ENCODE results near the gene SUPT7L.
"Not testable (repeated sequence)": the region's sequence is repeated elsewhere in the genome, so short reads cannot be mapped to it uniquely, and the experiment has no call there.

The SUPT7L gene

DNA sequence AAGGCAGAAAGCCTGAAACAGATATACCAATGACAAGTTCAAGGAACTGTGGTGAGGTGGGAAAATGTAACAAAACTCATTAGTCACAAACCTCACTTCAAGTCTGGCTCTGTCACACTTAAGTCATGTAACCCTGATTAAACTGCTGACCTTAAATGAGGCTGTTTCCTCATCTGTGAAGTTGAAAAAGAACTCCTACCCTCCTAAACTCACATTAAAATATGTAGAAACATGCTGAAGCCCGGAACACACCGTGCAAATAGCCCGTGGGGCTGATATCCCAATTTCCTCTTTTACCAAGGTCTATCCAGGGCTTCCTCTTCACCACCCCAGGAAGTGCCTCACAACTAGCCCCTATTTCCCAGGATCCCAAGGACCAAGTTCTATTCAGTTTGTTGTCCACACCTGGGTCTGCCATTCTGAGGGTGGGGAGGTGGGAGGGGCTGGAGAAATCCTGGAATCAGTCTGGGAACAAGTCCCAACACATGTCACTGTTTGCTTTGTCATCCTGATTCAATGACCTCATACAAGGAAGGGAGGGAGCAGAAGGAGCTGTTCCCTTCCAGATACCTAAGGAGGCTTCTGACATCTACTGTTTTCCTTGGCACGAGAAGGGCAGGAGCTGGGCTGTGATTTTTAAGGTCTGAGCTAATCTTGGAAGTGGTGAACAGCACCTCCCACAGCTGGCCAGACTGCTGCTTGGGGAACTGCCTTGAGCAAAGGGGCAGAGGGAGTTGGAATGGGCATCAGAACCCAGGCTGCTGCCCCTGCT is 42.6 kb upstream of the SUPT7L start:
- Histone ChIP-seq H3K9ac (ENCODE audit: low read length in 2 of 2) (peak overlapping the region in 1 of 2 donors; percentile 29), H3K27ac (ENCODE audit: low read length) (peak overlapping the region; percentile 71), H3K9me3 (ENCODE audit: control insufficient read depth in 2 of 2, low read length in 2 of 2) (no peaks in the 10 kb centered on the region), H3K4me1 (ENCODE audit: control insufficient read depth, insufficient read depth, low read length) (peaks cover 14% of the 10 kb centered on the region), H3K27me3 (ENCODE audit: control insufficient read depth in 1 of 2, insufficient read depth in 2 of 2, low read length in 2 of 2) (no peaks in the 10 kb centered on the region), H3K36me3 (ENCODE audit: control insufficient read depth in 2 of 2, insufficient read depth in 2 of 2, low read length in 2 of 2) (peaks cover 0 to 2% of the 10 kb centered on the region in 2 donors), H3K4me3 (ENCODE audit: low read length in 2 of 2) (no peak overlapping the region)

DNA sequence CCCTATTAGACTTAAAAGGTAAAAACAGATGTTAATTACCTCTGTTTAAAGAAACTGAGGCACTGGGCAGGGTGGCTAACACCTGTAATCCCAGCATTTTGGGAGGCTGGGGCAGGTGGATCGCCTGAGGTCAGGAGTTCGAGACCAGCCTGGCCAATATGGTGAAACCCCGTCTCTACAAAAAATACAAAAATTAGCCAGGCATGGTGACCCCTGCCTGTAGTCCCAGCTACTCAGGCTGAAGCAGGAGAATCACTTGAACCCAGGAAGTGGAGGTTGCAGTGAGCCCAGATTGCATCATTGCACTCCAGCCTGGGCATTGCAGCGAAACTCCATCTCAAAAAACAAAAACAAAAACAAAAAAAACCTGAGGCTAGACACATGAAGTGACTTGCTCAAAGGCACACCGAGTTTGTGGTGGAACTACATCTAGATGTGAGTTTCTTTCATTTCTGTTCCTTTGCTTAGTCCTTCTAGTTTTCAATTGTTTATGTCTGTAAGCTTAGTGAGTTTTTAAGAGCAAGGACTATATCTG is 41.0 kb upstream of the SUPT7L start:
- Histone ChIP-seq H3K4me1 (ENCODE audit: control insufficient read depth, insufficient read depth, low read length) (peaks cover 14% of the 10 kb centered on the region), H3K36me3 (ENCODE audit: control insufficient read depth in 2 of 2, insufficient read depth in 2 of 2, low read length in 2 of 2) (peaks cover 0 to 2% of the 10 kb centered on the region in 2 donors), H3K9me3 (ENCODE audit: control insufficient read depth in 2 of 2, low read length in 2 of 2) (no peaks in the 10 kb centered on the region), H3K9ac (ENCODE audit: low read length in 2 of 2) (no peak overlapping the region), H3K27me3 (ENCODE audit: control insufficient read depth in 1 of 2, insufficient read depth in 2 of 2, low read length in 2 of 2) (no peaks in the 10 kb centered on the region), H3K4me3 (ENCODE audit: low read length in 2 of 2) (no peak overlapping the region), H3K27ac (ENCODE audit: low read length) (no peak overlapping the region)

DNA sequence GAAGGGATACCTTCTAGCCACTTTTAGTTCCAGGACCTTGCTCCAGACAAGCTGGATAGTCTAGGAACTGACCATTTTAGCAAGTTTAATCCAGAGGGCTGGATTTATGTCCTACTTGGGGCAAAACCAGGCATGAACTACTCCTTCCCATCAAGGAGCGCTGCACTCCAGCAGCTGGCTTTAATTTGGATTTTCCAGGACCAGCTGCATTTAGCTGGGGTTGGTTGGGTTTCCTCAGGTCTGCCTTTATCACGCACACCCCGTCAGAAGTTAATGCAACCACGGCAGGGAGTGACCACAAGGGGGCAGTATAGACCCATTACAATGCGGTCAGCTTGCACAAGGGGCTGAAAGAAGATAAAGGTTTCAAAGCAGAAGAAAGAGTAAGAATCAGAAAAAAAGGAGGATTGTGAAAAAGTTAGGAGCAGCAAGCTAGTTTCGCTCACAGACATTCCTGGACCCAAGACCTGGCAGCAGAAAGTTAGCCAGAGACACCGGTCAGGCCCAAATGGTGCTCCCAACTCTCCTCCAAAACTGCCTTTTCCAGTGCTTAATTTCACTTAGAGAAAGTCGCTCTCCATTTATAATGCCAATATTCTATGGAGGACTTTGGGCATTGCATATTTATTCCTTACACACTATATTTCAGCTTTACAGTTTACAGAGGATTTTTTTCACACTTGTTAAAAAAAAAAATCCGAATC is 40.4 kb upstream of the SUPT7L start:
- H3K4me1 ChIP-seq (ENCODE audit: control insufficient read depth, insufficient read depth, low read length): peaks cover 14% of the 10 kb centered on the region
- peaks cover 0 to 2% of the 10 kb centered on the region in 2 donors for H3K36me3 ChIP-seq (ENCODE audit: control insufficient read depth in 2 of 2, insufficient read depth in 2 of 2, low read length in 2 of 2)
- no peaks in the 10 kb centered on the region for H3K9me3 ChIP-seq (ENCODE audit: control insufficient read depth in 2 of 2, low read length in 2 of 2)
- no peak overlapping the region for H3K4me3 ChIP-seq (ENCODE audit: low read length in 2 of 2)
- no peak overlapping the region for H3K27ac ChIP-seq (ENCODE audit: low read length)
- no peak overlapping the region for H3K9ac ChIP-seq (ENCODE audit: low read length in 2 of 2)
- H3K27me3 ChIP-seq (ENCODE audit: control insufficient read depth in 1 of 2, insufficient read depth in 2 of 2, low read length in 2 of 2): no peaks in the 10 kb centered on the region

DNA sequence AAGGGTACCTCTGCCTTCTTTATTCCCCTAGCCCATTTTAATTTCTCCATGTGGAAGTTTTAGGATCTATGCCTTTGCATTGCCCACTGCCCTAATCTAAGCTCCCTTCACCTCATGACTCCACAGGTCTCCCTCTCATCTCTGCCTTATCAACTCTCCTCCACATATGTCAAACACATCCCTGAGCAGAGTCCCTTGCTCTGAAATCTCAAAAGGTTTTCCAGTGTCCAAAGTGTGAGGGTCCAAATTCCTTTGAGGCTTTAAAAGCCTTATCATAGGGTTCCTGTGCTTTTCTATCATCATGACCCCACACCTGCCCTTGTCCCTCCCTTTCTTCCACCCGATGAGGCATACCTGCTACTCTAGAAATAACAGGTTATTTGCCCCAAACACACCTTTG is 38.9 kb upstream of the SUPT7L start:
- peaks cover 11% of the 10 kb centered on the region for H3K4me1 ChIP-seq (ENCODE audit: control insufficient read depth, insufficient read depth, low read length)
- H3K27me3 ChIP-seq (ENCODE audit: control insufficient read depth in 1 of 2, insufficient read depth in 2 of 2, low read length in 2 of 2): no peaks in the 10 kb centered on the region
- no peak overlapping the region for H3K27ac ChIP-seq (ENCODE audit: low read length)
- H3K9me3 ChIP-seq (ENCODE audit: control insufficient read depth in 2 of 2, low read length in 2 of 2): no peaks in the 10 kb centered on the region
- peaks cover 0 to 2% of the 10 kb centered on the region in 2 donors for H3K36me3 ChIP-seq (ENCODE audit: control insufficient read depth in 2 of 2, insufficient read depth in 2 of 2, low read length in 2 of 2)
- no peak overlapping the region for H3K9ac ChIP-seq (ENCODE audit: low read length in 2 of 2)
- no peak overlapping the region for H3K4me3 ChIP-seq (ENCODE audit: low read length in 2 of 2)

DNA sequence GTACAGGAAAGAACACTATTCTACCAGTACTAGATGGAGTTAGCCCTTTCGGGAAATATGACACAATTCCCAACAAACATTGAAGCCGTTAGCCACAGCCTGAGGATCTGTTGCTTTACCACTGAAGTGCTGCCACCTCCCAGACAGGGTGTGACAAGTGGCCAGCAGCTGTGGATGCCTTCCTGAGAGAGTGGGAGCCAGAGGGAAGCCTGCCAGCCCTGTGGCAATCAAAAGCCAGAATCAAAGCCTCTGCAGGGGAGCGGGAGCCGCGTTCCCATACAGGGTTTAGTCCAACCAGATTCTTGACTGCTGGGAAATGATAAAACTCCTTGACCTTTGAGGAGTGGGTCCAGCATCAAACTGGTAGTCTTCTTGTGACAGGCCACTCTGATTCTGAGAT is 38.3 kb upstream of the SUPT7L start:
- Histone ChIP-seq H3K4me1 (ENCODE audit: control insufficient read depth, insufficient read depth, low read length) (peaks cover 11% of the 10 kb centered on the region), H3K36me3 (ENCODE audit: control insufficient read depth in 2 of 2, insufficient read depth in 2 of 2, low read length in 2 of 2) (peaks cover 0 to 2% of the 10 kb centered on the region in 2 donors), H3K4me3 (ENCODE audit: low read length in 2 of 2) (no peak overlapping the region), H3K27me3 (ENCODE audit: control insufficient read depth in 1 of 2, insufficient read depth in 2 of 2, low read length in 2 of 2) (no peaks in the 10 kb centered on the region), H3K9ac (ENCODE audit: low read length in 2 of 2) (no peak overlapping the region), H3K9me3 (ENCODE audit: control insufficient read depth in 2 of 2, low read length in 2 of 2) (no peaks in the 10 kb centered on the region), H3K27ac (ENCODE audit: low read length) (no peak overlapping the region)

DNA sequence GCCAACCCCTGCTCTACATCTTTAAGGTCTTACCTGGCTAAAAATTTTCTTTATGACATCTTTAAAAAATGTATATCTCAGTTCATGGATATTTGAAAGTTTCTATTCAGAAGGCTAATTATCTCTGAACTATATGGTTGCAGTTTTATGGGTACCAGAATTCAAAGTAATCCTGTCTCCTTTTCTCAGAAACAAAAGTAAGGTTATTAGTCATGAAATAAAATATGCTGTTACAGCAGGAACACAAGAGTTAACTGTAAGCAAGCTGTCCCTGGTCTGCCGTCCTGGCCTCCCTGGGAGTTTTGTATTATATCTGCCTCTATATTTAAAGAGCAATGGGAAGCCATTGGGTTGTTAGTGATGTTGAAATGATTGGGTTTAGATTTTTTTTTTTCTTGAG is 34.2 kb upstream of the SUPT7L start:
- H3K27ac ChIP-seq (ENCODE audit: low read length): no peak overlapping the region
- no peak overlapping the region for H3K9ac ChIP-seq (ENCODE audit: low read length in 2 of 2)
- no peaks in the 10 kb centered on the region for H3K27me3 ChIP-seq (ENCODE audit: control insufficient read depth in 1 of 2, insufficient read depth in 2 of 2, low read length in 2 of 2)
- no peaks in the 10 kb centered on the region for H3K9me3 ChIP-seq (ENCODE audit: control insufficient read depth in 2 of 2, low read length in 2 of 2)
- H3K36me3 ChIP-seq (ENCODE audit: control insufficient read depth in 2 of 2, insufficient read depth in 2 of 2, low read length in 2 of 2): peaks cover 5 to 10% of the 10 kb centered on the region in 2 donors
- no peak overlapping the region for H3K4me3 ChIP-seq (ENCODE audit: low read length in 2 of 2)
- no peaks in the 10 kb centered on the region for H3K4me1 ChIP-seq (ENCODE audit: control insufficient read depth, insufficient read depth, low read length)

DNA sequence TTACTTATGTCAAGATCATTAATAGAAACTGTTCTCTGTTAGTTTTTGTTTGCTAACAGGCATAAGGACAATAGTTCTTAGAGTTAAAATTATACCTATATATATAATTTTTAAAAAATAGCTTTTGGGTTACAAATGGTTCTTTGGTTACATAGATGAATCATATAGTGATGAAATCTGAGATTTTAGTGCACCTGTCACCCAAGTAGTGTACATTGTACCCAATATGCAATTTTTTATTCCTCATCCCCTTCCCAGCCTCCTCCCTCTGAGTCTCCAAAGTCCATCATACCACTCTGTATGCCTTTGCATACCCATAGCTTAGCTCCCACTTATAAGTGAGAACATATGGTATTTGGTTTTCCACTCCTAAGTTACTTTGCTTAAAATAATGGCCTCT is 26.6 kb upstream of the SUPT7L start:
- Histone ChIP-seq H3K9me3 (ENCODE audit: control insufficient read depth in 2 of 2, low read length in 2 of 2) (no peaks in the 10 kb centered on the region), H3K9ac (ENCODE audit: low read length in 2 of 2) (no peak overlapping the region), H3K4me1 (ENCODE audit: control insufficient read depth, insufficient read depth, low read length) (no peaks in the 10 kb centered on the region), H3K36me3 (ENCODE audit: control insufficient read depth in 2 of 2, insufficient read depth in 2 of 2, low read length in 2 of 2) (peaks cover 17 to 29% of the 10 kb centered on the region in 2 donors), H3K4me3 (ENCODE audit: low read length in 2 of 2) (no peak overlapping the region), H3K27me3 (ENCODE audit: control insufficient read depth in 1 of 2, insufficient read depth in 2 of 2, low read length in 2 of 2) (no peaks in the 10 kb centered on the region), H3K27ac (ENCODE audit: low read length) (no peak overlapping the region)

DNA sequence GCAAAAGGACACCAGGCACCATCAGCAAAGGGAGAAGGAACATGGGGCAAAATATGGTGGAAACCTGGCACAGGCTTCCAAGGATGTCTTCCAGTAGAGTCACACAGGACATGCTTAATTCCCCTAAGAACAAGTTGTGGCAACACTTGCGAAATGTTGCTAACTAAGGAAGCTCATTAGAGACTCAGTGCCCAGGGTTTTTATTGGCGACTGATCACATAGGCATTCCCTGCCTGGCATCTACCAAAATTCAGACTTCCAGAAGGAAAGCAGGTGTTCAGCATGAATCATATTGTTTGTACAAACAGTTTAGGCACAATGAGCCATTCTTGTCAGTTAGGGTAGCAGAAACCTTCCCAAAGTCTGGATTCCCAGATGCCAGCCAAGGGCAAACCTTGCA is 26.0 kb upstream of the SUPT7L start:
- Histone ChIP-seq H3K9me3 (ENCODE audit: control insufficient read depth in 2 of 2, low read length in 2 of 2) (no peaks in the 10 kb centered on the region), H3K27me3 (ENCODE audit: control insufficient read depth in 1 of 2, insufficient read depth in 2 of 2, low read length in 2 of 2) (no peaks in the 10 kb centered on the region), H3K27ac (ENCODE audit: low read length) (no peak overlapping the region), H3K4me3 (ENCODE audit: low read length in 2 of 2) (no peak overlapping the region), H3K9ac (ENCODE audit: low read length in 2 of 2) (no peak overlapping the region), H3K4me1 (ENCODE audit: control insufficient read depth, insufficient read depth, low read length) (no peaks in the 10 kb centered on the region), H3K36me3 (ENCODE audit: control insufficient read depth in 2 of 2, insufficient read depth in 2 of 2, low read length in 2 of 2) (peaks cover 21 to 31% of the 10 kb centered on the region in 2 donors)

DNA sequence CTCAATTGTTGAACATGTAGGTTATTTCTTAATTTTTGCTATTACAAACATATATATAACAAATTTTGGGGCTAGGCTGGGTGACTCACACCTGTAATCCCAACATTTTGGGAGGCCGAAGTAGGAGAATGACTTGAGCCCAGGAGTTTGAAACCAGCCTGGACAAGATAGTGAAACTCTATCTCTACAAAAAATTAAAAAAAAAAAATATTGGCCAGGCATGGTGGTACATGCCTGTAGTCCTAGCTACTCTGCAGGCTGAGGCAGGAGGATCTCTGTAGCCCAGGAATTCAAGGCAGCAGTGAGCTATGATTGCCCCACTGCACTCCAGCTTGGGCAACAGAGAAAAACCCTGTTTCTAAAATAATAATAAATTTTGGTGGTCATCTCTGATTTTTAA is 23.8 kb upstream of the SUPT7L start:
- no peak overlapping the region for H3K27ac ChIP-seq (ENCODE audit: low read length)
- no peaks in the 10 kb centered on the region for H3K9me3 ChIP-seq (ENCODE audit: control insufficient read depth in 2 of 2, low read length in 2 of 2)
- H3K9ac ChIP-seq (ENCODE audit: low read length in 2 of 2): no peak overlapping the region
- peaks cover 21 to 31% of the 10 kb centered on the region in 2 donors for H3K36me3 ChIP-seq (ENCODE audit: control insufficient read depth in 2 of 2, insufficient read depth in 2 of 2, low read length in 2 of 2)
- H3K4me1 ChIP-seq (ENCODE audit: control insufficient read depth, insufficient read depth, low read length): no peaks in the 10 kb centered on the region
- H3K4me3 ChIP-seq (ENCODE audit: low read length in 2 of 2): no peak overlapping the region
- H3K27me3 ChIP-seq (ENCODE audit: control insufficient read depth in 1 of 2, insufficient read depth in 2 of 2, low read length in 2 of 2): no peaks in the 10 kb centered on the region

DNA sequence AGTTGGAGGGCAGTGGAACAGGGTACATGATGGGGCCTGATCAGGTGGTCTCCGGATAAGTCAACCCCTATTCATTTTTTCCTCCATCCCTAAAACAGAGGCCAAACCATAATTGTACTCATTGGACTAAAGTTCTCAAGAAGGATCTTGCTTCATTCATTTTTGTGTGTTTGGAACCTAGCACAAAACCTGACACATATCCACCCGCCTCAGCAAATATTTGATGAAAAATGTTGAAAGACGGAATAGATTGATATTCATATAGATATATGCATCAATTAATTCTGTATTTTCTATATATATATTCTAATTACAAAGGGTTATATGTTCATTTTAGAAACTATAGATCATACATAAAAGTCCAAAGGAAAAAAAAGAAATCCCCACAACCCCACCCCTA is 22.2 kb upstream of the SUPT7L start:
- peaks cover 21 to 31% of the 10 kb centered on the region in 2 donors for H3K36me3 ChIP-seq (ENCODE audit: control insufficient read depth in 2 of 2, insufficient read depth in 2 of 2, low read length in 2 of 2)

DNA sequence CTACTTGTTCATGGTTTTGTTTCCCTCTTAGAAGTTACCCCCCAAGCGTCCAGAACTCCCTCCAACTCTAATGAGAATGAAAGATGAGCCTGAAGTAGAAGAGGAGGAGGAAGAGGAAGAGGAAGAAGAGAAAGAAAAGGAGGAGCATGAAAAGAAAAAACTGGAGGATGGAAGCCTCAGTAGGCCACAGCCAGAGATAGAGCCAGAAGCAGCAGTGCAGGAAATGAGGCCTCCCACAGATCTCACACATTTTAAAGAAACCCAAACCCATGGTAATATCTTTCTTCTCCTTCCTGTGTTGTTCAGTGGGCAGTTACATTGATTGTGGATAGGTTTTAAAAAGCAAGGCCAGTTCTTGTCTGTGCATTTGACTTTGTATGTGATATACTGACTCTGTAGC is 21.6 kb upstream of the SUPT7L start:
- not testable (repeated sequence) for H3K4me3 ChIP-seq (ENCODE audit: low read length in 2 of 2); H3K27me3 ChIP-seq (ENCODE audit: control insufficient read depth in 1 of 2, insufficient read depth in 2 of 2, low read length in 2 of 2); H3K9me3 ChIP-seq (ENCODE audit: control insufficient read depth in 2 of 2, low read length in 2 of 2); H3K9ac ChIP-seq (ENCODE audit: low read length in 2 of 2); H3K4me1 ChIP-seq (ENCODE audit: control insufficient read depth, insufficient read depth, low read length); H3K27ac ChIP-seq (ENCODE audit: low read length)
- H3K36me3 ChIP-seq (ENCODE audit: control insufficient read depth in 2 of 2, insufficient read depth in 2 of 2, low read length in 2 of 2): peaks cover 21 to 31% of the 10 kb centered on the region in 2 donors

More for the DNA sequence above, 22.2 kb upstream of the SUPT7L start:
- Histone ChIP-seq H3K9ac (ENCODE audit: low read length in 2 of 2) (no peak overlapping the region), H3K4me1 (ENCODE audit: control insufficient read depth, insufficient read depth, low read length) (no peaks in the 10 kb centered on the region), H3K27ac (ENCODE audit: low read length) (no peak overlapping the region), H3K4me3 (ENCODE audit: low read length in 2 of 2) (no peak overlapping the region), H3K27me3 (ENCODE audit: control insufficient read depth in 1 of 2, insufficient read depth in 2 of 2, low read length in 2 of 2) (no peaks in the 10 kb centered on the region), H3K9me3 (ENCODE audit: control insufficient read depth in 2 of 2, low read length in 2 of 2) (no peaks in the 10 kb centered on the region)

Data from stomach smooth muscle (tissue), 2 donors.